HCT116 (cell line): Measurements from ENCODE around the gene BBX.

Experiments used
- CBX3 ChIP-seq: IDR thresholded peaks from 2 replicates; pipeline ENCODE4 v1.6.1; 2012; ENCODE audit warnings: low read depth
- CEBPB ChIP-seq: IDR thresholded peaks from 2 replicates; pipeline ENCODE4 v1.6.1; 2012; ENCODE audit warnings: low read depth
- CTCF ChIP-seq, 3 experiments: fragments of 200-600 bp in 1 of 3; sonication (generic) in 1 of 3; IDR thresholded peaks in 2 of 3; conservative IDR thresholded peaks in 1 of 3; 2 replicates each; pipeline ENCODE4 v1.5.1; 2012 to 2017; ENCODE audit warnings: low read depth in 2 of 3, low read length in 2 of 3, antibody characterized with exemption in 1 of 3, borderline replicate concordance in 1 of 3, control low read depth in 1 of 3, mild to moderate bottlenecking in 1 of 3, mixed read lengths in 1 of 3, mixed run types in 1 of 3, moderate library complexity in 1 of 3; ENCODE audit not compliant: insufficient read depth in 1 of 3
- EGR1 ChIP-seq: IDR thresholded peaks from 2 replicates; pipeline ENCODE4 v1.6.1; 2012; ENCODE audit warnings: low read depth
- EZH2 ChIP-seq: fragments of 200-600 bp; sonication (generic); IDR thresholded peaks from 2 replicates; pipeline ENCODE4 v1.6.1; 2017; ENCODE audit warnings: antibody characterized with exemption, mixed run types
- MAX ChIP-seq: IDR thresholded peaks from 2 replicates; pipeline ENCODE4 v1.6.1; 2012
- POLR2A ChIP-seq: IDR thresholded peaks from 2 replicates; pipeline ENCODE4 v1.7.0; 2011; ENCODE audit warnings: borderline replicate concordance; ENCODE audit not compliant: insufficient read depth, insufficient read length; ENCODE audit errors: extremely low read depth
- POLR2AphosphoS5 ChIP-seq: IDR thresholded peaks from 2 replicates; pipeline ENCODE4 v1.6.1; 2011; ENCODE audit warnings: mild to moderate bottlenecking, low read depth, low read length, moderate library complexity
- RAD21 ChIP-seq: IDR thresholded peaks from 2 replicates; pipeline ENCODE4 v1.6.1; 2012; ENCODE audit warnings: low read depth, mild to moderate bottlenecking
- SIN3A ChIP-seq: IDR thresholded peaks from 2 replicates; pipeline ENCODE4 v1.6.1; 2012; ENCODE audit warnings: low read depth
- SRF ChIP-seq: IDR thresholded peaks from 2 replicates; pipeline ENCODE4 v1.6.1; 2012; ENCODE audit warnings: low read depth
- YY1 ChIP-seq: IDR thresholded peaks from 2 replicates; pipeline ENCODE4 v1.6.1; 2011; ENCODE audit warnings: low read length, low read depth, moderate library complexity, mild to moderate bottlenecking; ENCODE audit not compliant: insufficient replicate concordance; ENCODE audit errors: extremely low read depth
- ZBTB33 ChIP-seq: IDR thresholded peaks from 2 replicates; pipeline ENCODE4 v1.6.1; 2011; ENCODE audit warnings: mild to moderate bottlenecking, low read length, moderate library complexity; ENCODE audit not compliant: insufficient replicate concordance; ENCODE audit errors: extremely low read depth
- ZNF274 ChIP-seq: fragments of 200-500 bp; sonication (Bioruptor generic); IDR thresholded peaks from 2 replicates; pipeline ENCODE4 v1.6.1; 2014; ENCODE audit warnings: mild to moderate bottlenecking, low read depth, low read length, inconsistent platforms

GRCh38 chr3:107523289-107523538, 452 bp downstream of the BBX start:
- no peak for TF ChIP-seq RAD21
- TF ChIP-seq POLR2AphosphoS5, result no peak
- no peak for TF ChIP-seq CTCF (IDR thresholded peaks at IDR 0.05 in 2 of 3, conservative IDR thresholded peaks at IDR 0.05 in 1 of 3; ENCODE audit: borderline replicate concordance in 1 of 3, insufficient read depth in 1 of 3, low read depth in 2 of 3, low read length in 2 of 3)
- no peak for TF ChIP-seq ZNF274
- no peak for TF ChIP-seq SRF
- no peak for TF ChIP-seq ZBTB33
- TF ChIP-seq YY1, result no peak
- no peak for TF ChIP-seq EZH2
- TF ChIP-seq POLR2A, result no peak
- no peak for TF ChIP-seq EGR1
- no peak for TF ChIP-seq CEBPB
- TF ChIP-seq SIN3A, result no peak
- no peak for TF ChIP-seq CBX3
- no peak for TF ChIP-seq MAX
